Measurements from ENCODE around the gene EID2. TPM values are rescaled to one million over a fixed set of nuclear protein-coding genes. Genes with fewer than 3 reads are reported as not detected.

EID2 gene
- total and polyA plus RNA-seq, 2 of the 13 experiments (the other 11 are each of a cell fraction or from before 2014, with no cell fraction given): 3.7 to 14.1 TPM

- TF ChIP-seq RXRB (CRISPR knock-in tag; IDR thresholded peaks at IDR 0.05; ENCODE audit: borderline replicate concordance) (0 out of 2 replicates have a peak, but pooled peaks have one; percentile 12), CREB1 (IDR thresholded peaks at IDR 0.05) (peak; percentile 40; the same call in 1 of the 2 replicates), CREB1 (CRISPR knock-in tag; IDR thresholded peaks at IDR 0.05) (no peak; the same call in 1 of the 2 replicates), NFIB (CRISPR knock-in tag; IDR thresholded peaks at IDR 0.05; ENCODE audit: borderline replicate concordance) (no peak), RAD21 (CRISPR knock-in tag; IDR thresholded peaks at IDR 0.05) (no peak), MIER3 (CRISPR knock-in tag; IDR thresholded peaks at IDR 0.05; ENCODE audit: borderline replicate concordance) (no peak), ZFP36L2 (CRISPR knock-in tag; IDR thresholded peaks at IDR 0.05) (no peak), ZFX (CRISPR knock-in tag; IDR thresholded peaks at IDR 0.05; ENCODE audit: low read depth) (no peak), FOXK2 (IDR thresholded peaks at IDR 0.05) (no peak), ZNF230 (CRISPR knock-in tag; IDR thresholded peaks at IDR 0.05) (no peak), XRCC5 (optimal IDR thresholded peaks at IDR 0.05; ENCODE audit: low read length) (no peak), ZC3H4 (CRISPR knock-in tag; IDR thresholded peaks at IDR 0.05; ENCODE audit: borderline replicate concordance) (no peak), MAFG (CRISPR knock-in tag; IDR thresholded peaks at IDR 0.05) (no peak), EHMT2 (IDR thresholded peaks at IDR 0.05; ENCODE audit: borderline replicate concordance, low read depth, low read length) (no peak), HDAC2 (CRISPR knock-in tag; IDR thresholded peaks at IDR 0.05) (0 out of 2 replicates have a peak, but pooled peaks have one; percentile 31), SALL1 (CRISPR knock-in tag; IDR thresholded peaks at IDR 0.05) (0 out of 2 replicates have a peak, but pooled peaks have one; percentile 13), SRSF9 (IDR thresholded peaks at IDR 0.05; ENCODE audit: borderline replicate concordance, insufficient read depth, low read depth, low read length, poor library complexity, severe bottlenecking) (no peak)
- TF ChIP-seq, protein P1, sequence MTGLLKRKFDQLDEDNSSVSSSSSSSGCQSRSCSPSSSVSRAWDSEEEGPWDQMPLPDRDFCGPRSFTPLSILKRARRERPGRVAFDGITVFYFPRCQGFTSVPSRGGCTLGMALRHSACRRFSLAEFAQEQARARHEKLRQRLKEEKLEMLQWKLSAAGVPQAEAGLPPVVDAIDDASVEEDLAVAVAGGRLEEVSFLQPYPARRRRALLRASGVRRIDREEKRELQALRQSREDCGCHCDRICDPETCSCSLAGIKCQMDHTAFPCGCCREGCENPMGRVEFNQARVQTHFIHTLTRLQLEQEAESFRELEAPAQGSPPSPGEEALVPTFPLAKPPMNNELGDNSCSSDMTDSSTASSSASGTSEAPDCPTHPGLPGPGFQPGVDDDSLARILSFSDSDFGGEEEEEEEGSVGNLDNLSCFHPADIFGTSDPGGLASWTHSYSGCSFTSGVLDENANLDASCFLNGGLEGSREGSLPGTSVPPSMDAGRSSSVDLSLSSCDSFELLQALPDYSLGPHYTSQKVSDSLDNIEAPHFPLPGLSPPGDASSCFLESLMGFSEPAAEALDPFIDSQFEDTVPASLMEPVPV (CRISPR knock-in tag; IDR thresholded peaks at IDR 0.05): no peak
- TF ChIP-seq, protein P2, sequence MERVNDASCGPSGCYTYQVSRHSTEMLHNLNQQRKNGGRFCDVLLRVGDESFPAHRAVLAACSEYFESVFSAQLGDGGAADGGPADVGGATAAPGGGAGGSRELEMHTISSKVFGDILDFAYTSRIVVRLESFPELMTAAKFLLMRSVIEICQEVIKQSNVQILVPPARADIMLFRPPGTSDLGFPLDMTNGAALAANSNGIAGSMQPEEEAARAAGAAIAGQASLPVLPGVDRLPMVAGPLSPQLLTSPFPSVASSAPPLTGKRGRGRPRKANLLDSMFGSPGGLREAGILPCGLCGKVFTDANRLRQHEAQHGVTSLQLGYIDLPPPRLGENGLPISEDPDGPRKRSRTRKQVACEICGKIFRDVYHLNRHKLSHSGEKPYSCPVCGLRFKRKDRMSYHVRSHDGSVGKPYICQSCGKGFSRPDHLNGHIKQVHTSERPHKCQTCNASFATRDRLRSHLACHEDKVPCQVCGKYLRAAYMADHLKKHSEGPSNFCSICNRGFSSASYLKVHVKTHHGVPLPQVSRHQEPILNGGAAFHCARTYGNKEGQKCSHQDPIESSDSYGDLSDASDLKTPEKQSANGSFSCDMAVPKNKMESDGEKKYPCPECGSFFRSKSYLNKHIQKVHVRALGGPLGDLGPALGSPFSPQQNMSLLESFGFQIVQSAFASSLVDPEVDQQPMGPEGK (CRISPR knock-in tag; IDR thresholded peaks at IDR 0.05): no peak
- TF ChIP-seq, protein P3, sequence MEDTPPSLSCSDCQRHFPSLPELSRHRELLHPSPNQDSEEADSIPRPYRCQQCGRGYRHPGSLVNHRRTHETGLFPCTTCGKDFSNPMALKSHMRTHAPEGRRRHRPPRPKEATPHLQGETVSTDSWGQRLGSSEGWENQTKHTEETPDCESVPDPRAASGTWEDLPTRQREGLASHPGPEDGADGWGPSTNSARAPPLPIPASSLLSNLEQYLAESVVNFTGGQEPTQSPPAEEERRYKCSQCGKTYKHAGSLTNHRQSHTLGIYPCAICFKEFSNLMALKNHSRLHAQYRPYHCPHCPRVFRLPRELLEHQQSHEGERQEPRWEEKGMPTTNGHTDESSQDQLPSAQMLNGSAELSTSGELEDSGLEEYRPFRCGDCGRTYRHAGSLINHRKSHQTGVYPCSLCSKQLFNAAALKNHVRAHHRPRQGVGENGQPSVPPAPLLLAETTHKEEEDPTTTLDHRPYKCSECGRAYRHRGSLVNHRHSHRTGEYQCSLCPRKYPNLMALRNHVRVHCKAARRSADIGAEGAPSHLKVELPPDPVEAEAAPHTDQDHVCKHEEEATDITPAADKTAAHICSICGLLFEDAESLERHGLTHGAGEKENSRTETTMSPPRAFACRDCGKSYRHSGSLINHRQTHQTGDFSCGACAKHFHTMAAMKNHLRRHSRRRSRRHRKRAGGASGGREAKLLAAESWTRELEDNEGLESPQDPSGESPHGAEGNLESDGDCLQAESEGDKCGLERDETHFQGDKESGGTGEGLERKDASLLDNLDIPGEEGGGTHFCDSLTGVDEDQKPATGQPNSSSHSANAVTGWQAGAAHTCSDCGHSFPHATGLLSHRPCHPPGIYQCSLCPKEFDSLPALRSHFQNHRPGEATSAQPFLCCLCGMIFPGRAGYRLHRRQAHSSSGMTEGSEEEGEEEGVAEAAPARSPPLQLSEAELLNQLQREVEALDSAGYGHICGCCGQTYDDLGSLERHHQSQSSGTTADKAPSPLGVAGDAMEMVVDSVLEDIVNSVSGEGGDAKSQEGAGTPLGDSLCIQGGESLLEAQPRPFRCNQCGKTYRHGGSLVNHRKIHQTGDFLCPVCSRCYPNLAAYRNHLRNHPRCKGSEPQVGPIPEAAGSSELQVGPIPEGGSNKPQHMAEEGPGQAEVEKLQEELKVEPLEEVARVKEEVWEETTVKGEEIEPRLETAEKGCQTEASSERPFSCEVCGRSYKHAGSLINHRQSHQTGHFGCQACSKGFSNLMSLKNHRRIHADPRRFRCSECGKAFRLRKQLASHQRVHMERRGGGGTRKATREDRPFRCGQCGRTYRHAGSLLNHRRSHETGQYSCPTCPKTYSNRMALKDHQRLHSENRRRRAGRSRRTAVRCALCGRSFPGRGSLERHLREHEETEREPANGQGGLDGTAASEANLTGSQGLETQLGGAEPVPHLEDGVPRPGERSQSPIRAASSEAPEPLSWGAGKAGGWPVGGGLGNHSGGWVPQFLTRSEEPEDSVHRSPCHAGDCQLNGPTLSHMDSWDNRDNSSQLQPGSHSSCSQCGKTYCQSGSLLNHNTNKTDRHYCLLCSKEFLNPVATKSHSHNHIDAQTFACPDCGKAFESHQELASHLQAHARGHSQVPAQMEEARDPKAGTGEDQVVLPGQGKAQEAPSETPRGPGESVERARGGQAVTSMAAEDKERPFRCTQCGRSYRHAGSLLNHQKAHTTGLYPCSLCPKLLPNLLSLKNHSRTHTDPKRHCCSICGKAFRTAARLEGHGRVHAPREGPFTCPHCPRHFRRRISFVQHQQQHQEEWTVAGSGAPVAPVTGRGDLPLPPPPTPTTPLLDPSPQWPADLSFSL (CRISPR knock-in tag; IDR thresholded peaks at IDR 0.05): peak; percentile 86; the same call in 1 of the 2 replicates
Observed at GRCh38 chr19:39557811-39558623, 18.1 kb upstream of the EID2 start (continued).

Data from HepG2 (cell line).